Measurements from ENCODE around the gene HS1BP3.

Gene HS1BP3

DNA sequence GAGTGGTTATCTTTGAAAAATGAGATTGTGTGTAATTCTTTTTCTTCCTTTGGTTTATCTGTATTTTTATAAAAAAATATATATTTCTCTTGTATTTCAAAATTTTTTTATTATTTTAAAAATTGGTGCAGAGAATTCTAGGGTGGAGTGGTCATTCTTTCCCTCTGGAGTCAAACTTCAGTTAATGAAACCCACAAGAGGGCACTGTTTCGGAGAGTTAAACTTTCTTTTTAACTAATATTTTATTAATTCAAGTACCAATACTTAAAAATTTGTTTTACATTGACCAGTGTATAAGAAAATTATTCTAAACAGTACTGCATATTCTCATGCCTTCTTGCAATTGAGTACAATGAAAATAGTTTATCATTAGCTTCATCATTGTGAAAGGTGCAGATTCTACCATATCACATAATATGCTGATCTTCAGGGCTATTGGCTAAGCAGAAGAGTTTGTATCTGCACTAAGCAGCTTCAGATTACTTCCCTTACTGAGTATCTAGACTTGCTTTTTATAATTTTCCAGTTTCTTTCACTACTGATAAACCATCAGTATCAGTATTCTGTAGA, 50.1 kb downstream of the HS1BP3 start:
- peaks cover 17% of the 10 kb centered on the region; the same call in 1 of the 2 replicates for H4K20me1 ChIP-seq (ENCODE audit: control insufficient read depth, insufficient read depth, low read depth, low read length)
- no peak overlapping the region for H3K4me3 ChIP-seq (ENCODE audit: low read length)
- peaks cover 47% of the 10 kb centered on the region for H3K27me3 ChIP-seq (ENCODE audit: control insufficient read depth, low read length)
- H3K27ac ChIP-seq (ENCODE audit: low read depth, low read length) = no peak overlapping the region
- no peaks in the 10 kb centered on the region for H3K36me3 ChIP-seq (ENCODE audit: control insufficient read depth, low read length)
- H3K79me2 ChIP-seq (ENCODE audit: control insufficient read depth, low read length) = no peaks in the 10 kb centered on the region
- no peak overlapping the region for H3K4me2 ChIP-seq (ENCODE audit: low read length)
- no peaks in the 10 kb centered on the region for H3K9me2 ChIP-seq (replicated peaks; ENCODE audit: control insufficient read depth, low read length)
- H3K9me3 ChIP-seq (ENCODE audit: control insufficient read depth, insufficient read depth, low read length) = no peaks in the 10 kb centered on the region
- H3F3A ChIP-seq (ENCODE audit: control insufficient read depth, insufficient read depth) = peaks cover 10% of the 10 kb centered on the region; the same call in 1 of the 2 replicates
- TF ChIP-seq, protein P1, sequence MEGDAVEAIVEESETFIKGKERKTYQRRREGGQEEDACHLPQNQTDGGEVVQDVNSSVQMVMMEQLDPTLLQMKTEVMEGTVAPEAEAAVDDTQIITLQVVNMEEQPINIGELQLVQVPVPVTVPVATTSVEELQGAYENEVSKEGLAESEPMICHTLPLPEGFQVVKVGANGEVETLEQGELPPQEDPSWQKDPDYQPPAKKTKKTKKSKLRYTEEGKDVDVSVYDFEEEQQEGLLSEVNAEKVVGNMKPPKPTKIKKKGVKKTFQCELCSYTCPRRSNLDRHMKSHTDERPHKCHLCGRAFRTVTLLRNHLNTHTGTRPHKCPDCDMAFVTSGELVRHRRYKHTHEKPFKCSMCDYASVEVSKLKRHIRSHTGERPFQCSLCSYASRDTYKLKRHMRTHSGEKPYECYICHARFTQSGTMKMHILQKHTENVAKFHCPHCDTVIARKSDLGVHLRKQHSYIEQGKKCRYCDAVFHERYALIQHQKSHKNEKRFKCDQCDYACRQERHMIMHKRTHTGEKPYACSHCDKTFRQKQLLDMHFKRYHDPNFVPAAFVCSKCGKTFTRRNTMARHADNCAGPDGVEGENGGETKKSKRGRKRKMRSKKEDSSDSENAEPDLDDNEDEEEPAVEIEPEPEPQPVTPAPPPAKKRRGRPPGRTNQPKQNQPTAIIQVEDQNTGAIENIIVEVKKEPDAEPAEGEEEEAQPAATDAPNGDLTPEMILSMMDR (IDR thresholded peaks at IDR 0.05; ENCODE audit: low read depth, low read length, poor library complexity, severe bottlenecking) = no peak
- TF ChIP-seq EZH2phosphoT487 (IDR thresholded peaks at IDR 0.05; ENCODE audit: borderline replicate concordance, low read length) = no peak
- peaks cover 19% of the 10 kb centered on the region for H3K4me1 ChIP-seq (ENCODE audit: control insufficient read depth, low read length)

DNA sequence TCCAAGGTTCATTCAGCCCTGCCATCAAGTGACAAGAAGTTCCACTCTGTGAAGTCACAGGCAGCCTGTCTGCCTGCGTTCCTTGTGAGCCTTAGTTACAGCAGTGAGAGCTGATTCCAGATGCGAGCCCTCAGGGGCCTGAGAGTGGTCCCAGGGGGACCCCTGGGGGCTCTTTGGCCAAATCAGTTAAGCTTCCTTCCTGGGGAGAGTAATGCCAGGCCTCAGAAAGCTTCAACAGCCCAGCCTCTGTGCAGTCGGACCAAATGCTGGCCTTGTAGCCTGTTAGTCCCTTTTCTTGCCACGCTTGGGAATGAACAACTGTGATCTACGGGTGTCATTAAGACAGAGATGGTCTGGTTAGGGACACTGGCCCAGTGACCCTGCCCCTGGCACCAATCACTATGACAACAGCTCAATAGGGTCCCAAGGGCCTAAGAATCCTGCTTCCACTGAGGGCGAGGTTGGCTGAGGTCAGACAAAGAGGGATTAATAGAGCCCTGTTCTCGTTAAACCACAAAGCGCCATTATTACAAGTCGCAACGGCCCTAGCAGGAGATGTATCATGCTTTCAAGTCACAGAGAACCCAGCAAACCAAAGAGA, 50.9 kb downstream of the HS1BP3 start:
- Histone ChIP-seq H3F3A (ENCODE audit: control insufficient read depth, insufficient read depth) (peaks cover 12% of the 10 kb centered on the region; the same call in 1 of the 2 replicates), H3K27ac (ENCODE audit: low read depth, low read length) (no peak overlapping the region), H3K4me1 (ENCODE audit: control insufficient read depth, low read length) (peaks cover 27% of the 10 kb centered on the region), H4K20me1 (ENCODE audit: control insufficient read depth, insufficient read depth, low read depth, low read length) (peaks cover 20% of the 10 kb centered on the region; the same call in 1 of the 2 replicates), H3K27me3 (ENCODE audit: control insufficient read depth, low read length) (peaks cover 47% of the 10 kb centered on the region), H3K36me3 (ENCODE audit: control insufficient read depth, low read length) (no peaks in the 10 kb centered on the region), H3K79me2 (ENCODE audit: control insufficient read depth, low read length) (no peaks in the 10 kb centered on the region), H3K9me2 (replicated peaks; ENCODE audit: control insufficient read depth, low read length) (no peaks in the 10 kb centered on the region), H3K4me3 (ENCODE audit: low read length) (no peak overlapping the region), H3K4me2 (ENCODE audit: low read length) (no peak overlapping the region), H3K9me3 (ENCODE audit: control insufficient read depth, insufficient read depth, low read length) (no peaks in the 10 kb centered on the region)
- TF ChIP-seq, protein P1 (IDR thresholded peaks at IDR 0.05; ENCODE audit: low read depth, low read length, poor library complexity, severe bottlenecking) = no peak
- no peak for TF ChIP-seq EZH2phosphoT487 (IDR thresholded peaks at IDR 0.05; ENCODE audit: borderline replicate concordance, low read length)

DNA sequence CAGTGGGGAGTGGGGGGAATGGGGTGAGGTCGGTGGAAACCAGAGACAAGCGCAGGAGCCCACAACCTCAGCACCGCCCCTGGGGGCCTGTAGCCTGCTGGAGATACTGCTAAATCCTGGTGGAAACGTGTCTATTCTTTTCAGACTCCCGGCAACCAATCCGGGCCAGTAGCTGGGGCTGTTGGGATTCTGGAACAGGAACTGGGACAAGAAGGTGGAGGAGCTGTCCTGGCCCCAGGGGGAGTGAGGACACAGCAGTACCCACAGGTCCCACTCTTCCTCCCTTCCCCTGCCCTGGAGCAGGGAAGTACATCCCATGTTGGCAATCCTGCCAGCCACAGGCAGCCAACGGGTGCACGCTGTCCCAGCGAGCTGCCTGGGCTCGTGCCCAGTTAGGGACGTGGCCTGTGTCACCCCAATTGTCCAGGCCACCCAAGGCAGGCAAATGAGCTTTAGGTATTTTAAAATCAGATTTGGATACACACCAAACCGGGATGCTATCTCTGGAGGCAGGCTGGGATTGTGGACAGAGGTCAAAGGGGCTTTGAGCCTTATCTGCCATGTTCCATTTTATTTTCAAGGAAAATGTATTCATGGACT, 51.8 kb downstream of the HS1BP3 start:
- Histone ChIP-seq H3K79me2 (ENCODE audit: control insufficient read depth, low read length) (no peaks in the 10 kb centered on the region), H3K27ac (ENCODE audit: low read depth, low read length) (no peak overlapping the region), H3K4me2 (ENCODE audit: low read length) (no peak overlapping the region), H3K36me3 (ENCODE audit: control insufficient read depth, low read length) (no peaks in the 10 kb centered on the region), H3K4me1 (ENCODE audit: control insufficient read depth, low read length) (peaks cover 36% of the 10 kb centered on the region), H4K20me1 (ENCODE audit: control insufficient read depth, insufficient read depth, low read depth, low read length) (peaks cover 28% of the 10 kb centered on the region; the same call in 1 of the 2 replicates), H3K27me3 (ENCODE audit: control insufficient read depth, low read length) (peaks cover 50% of the 10 kb centered on the region), H3F3A (ENCODE audit: control insufficient read depth, insufficient read depth) (peaks cover 12% of the 10 kb centered on the region; the same call in 1 of the 2 replicates), H3K4me3 (ENCODE audit: low read length) (no peak overlapping the region), H3K9me2 (replicated peaks; ENCODE audit: control insufficient read depth, low read length) (no peaks in the 10 kb centered on the region), H3K9me3 (ENCODE audit: control insufficient read depth, insufficient read depth, low read length) (no peaks in the 10 kb centered on the region)
- TF ChIP-seq EZH2phosphoT487 (IDR thresholded peaks at IDR 0.05; ENCODE audit: borderline replicate concordance, low read length) = no peak
- TF ChIP-seq, protein P1 (IDR thresholded peaks at IDR 0.05; ENCODE audit: low read depth, low read length, poor library complexity, severe bottlenecking) = no peak

Data from DOHH2 (cell line).